ENCODE results near the gene TTK.
"Not testable (repeated sequence)": the region's sequence is repeated elsewhere in the genome, so short reads cannot be mapped to it uniquely, and the experiment has no call there.

The TTK gene

DNA sequence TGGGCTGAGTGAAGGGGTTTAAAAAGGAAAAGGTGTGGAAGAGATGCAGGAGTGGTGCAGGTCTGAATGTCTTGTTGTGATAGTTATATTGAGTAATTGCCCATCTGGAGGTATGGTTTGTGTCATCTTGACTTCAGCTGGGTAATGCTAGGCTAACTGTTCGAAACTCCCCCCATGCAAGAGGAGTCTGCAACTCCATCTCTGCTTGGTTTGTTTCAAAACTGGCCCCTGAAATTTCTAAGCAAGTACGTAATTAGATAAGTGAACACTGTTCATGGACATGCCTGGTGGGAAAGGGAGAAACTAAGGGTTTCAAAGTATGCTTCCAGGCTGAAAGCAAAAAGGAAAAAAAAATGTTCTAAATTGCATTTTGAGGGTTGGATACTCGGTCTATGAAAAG lies 17.1 kb downstream of the TTK start:
- DNase-seq (ENCODE audit: low read depth in 2 of 2): no peak

DNA sequence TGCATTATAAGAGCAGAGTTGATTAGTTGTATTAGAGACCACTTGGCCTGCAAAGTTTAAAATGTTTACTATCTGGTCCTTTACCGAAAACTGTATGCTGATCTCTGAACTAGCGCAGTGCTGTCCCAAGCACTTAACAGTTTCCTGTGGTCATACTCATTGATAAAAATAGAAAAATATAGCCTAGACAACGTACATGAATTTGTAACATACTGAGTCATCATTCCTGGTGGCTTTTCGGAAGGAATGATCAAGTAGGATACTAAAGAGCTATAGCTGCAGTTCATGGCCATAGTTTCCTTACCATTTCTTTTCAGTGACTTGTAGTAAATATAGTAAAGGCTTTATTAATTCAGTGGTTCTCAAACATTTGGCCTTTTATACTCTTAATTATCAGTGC lies 18.4 kb downstream of the TTK start:
- no peak for DNase-seq (ENCODE audit: low read depth in 2 of 2)

DNA sequence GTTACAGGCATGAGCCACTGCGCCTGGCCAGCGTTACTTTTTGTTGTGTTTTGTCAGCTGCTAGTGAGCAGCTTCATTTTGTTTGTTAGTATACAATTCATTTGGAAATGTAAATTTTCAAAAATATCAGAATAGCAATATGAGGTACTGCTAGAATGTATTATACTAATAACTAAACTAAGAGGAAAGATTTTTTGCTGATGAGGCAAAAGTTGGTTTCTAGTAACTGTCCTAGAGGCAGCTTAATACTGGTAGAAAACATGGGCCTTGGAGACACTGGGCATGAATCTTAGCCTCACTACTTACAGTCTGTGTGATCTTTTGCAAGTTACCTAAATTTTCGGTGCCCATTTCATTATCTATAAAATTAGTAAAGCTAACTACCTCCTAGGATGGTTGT lies 24.1 kb downstream of the TTK start:
- DNase-seq (ENCODE audit: low read depth in 2 of 2): no peak

DNA sequence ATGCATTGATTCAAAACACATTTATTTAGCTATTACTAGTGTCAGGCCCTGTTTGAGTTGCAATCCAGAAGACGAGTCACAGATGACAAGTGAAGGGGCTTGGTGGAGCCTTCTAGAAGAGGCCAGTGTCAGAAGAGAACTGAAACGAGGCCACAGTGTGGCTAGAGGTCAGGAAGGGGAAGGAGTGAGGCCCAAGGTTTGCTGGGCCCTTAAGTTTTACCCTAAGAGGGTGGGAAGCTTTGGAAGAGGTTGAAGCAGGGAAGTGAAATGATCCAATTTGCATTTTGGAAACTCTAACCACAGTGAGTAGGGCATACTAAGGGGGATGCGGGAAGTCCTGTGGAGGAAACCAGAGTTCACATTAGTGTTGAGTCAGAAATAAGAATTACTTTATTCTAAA lies 25.0 kb downstream of the TTK start:
- no peak for DNase-seq (ENCODE audit: low read depth in 2 of 2)

DNA sequence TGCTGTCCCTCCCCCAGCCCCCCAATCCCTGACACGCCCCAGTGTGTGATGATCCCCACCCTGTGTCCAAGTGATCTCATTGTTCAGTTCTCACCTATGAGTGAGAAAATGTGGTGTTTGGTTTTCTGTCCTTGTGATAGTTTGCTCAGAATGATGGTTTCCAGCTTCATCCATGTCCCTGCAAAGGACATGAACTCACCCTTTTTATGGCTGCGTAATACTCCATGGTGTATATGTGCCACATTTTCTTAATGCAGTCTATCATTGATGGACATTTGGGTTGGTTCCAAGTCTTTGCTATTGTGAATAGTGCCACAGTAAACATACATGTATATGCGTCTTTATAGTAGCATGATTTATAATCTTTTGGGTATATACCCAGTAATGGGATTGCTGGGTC lies 43.8 kb downstream of the TTK start:
- not testable (repeated sequence) for DNase-seq (ENCODE audit: low read depth in 2 of 2)

DNA sequence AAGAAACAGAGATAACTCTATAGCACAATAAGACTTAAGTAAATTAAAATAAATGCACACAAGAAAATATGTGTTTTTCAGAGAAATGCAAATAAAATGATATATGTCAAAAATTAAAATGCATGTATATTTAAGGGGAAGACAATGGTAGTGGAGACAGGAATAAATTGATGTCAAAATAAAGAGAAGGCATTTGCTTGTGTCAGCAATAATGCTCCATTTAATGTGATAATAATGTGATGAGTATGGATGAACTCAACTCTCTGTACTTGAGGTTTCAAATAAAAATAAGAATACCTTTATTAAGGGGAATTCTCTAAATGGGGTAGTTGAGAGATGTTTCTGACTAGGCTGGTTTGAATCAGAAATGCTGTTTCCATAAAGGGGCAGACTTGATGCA lies 56.3 kb downstream of the TTK start:
- DNase-seq (ENCODE audit: low read depth in 2 of 2): no peak

DNA sequence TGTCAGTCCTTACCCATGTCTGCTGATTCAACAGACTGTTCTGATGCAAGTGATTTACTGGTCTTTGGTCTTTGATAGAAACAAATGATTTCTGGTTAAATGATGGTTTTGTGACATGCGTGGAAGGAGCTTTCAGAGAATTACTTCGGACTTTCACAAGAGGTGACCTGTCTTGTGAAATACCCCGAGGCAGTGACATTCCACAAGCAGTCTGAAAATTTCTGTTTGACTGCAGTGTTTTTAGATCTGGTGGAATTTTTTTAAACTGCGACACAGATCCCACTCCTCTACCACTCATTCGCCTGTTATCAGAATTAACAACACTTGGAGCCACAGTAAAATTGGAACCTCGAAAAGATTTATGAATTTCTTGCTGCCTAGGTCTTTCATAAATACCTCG lies 63.7 kb downstream of the TTK start:
- DNase-seq (ENCODE audit: low read depth in 2 of 2): not testable (repeated sequence)

DNA sequence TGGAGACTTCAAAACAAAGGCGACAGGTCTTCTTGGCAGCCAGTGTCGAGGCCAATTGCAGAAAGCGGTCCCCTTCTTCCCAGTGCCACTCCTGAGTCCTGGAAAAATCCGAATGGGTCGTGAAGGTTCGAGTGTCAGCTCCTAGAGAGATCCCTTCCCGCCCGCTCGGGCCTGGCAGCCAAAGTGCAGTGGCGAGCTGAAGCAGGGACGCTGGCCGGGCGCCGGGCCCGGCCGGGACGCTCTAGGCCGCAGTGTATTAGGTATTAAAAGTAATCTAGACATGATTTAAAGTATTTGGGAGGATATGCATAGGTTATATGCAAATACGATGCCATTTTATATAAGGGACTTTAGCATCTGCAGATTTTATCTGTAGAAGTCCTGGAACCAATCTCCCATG lies 66.0 kb downstream of the TTK start:
- DNase-seq (ENCODE audit: low read depth in 2 of 2): not testable (repeated sequence)

DNA sequence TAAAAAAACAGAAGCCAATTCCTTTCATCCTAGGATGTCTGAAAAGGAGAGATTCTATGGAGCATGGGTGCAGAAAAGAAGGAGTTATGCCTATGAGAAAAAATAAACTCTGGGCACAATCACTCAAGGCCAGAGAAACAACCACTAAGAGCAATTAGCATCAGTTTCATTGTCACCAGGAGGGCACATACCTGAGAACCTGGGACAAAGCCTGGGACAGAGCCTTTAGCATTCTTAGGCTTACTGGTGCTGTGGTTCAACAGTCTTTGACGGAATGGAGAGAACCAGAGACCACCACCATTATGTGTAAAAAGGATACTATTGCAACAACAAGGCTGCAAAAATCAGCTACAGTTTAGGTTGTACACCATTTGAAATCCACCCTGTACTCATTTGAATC lies 72.6 kb downstream of the TTK start:
- no peak for DNase-seq (ENCODE audit: low read depth in 2 of 2)

DNA sequence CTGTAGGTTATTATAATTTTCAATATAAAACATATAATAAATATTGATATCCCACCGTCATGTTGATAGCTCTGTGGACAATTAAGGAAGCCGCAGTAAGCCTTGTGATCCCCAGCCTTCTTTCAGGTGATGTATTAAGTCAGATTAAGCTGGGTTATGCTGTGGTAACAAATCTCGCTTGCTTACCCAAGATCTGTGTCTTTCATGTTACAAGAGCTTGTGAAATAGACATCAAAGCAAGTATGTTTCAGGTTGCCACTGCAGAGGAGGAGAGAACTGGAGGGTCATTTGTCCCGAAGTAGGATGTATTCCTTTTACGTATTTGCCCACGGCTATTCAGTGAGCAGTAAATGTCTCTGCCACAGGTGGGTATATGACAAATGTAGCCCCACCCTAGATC lies 84.2 kb downstream of the TTK start:
- DNase-seq (ENCODE audit: low read depth in 2 of 2): no peak

DNA sequence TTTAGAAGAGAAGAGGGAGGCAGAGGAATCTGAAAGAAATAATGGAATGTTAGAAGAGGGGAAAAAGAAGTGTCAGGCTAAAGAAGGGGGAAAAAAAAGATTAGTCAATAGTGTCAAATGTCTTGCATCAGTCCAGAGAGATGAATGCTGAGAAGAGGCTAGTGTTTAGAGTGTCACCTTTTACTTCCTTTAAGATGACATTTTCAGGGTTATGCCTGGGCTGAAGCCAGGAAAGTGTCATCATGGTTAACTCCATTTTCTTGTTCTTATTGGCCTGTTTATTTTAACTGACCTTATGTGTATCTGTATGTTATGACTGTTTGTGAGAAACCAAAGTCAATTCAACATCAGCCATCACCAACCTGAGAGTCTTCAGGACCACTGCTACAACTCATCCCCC lies 87.1 kb downstream of the TTK start:
- DNase-seq (ENCODE audit: low read depth in 2 of 2): no peak

All from stimulated activated CD8-positive, alpha-beta memory T cell treated with anti-CD3 and anti-CD28 coated beads, Interleukin-7, amount 100 ng/mL, for 1 hour (primary cell).